K562 (cell line): ENCODE results near the gene SLC16A9. TPM values are rescaled to one million over a fixed set of nuclear protein-coding genes. Genes with fewer than 3 reads are reported as not detected.

Experiments used
- HEY1 ChIP-seq: fragments of 250-450 bp; sonication (Bioruptor Pico); IDR thresholded peaks from 2 replicates; pipeline ENCODE4 v1.5.0; 2020; ENCODE audit warnings: mild to moderate bottlenecking, moderate library complexity, borderline replicate concordance
- TAF7 ChIP-seq: fragments of 450-650 bp; IDR thresholded peaks from 2 replicates; pipeline ENCODE4 v1.6.1; 2016; ENCODE audit warnings: missing genetic modification characterization, missing compliant biosample characterization
- polyA plus RNA-seq, 8 experiments: library from polyadenylated mRNA; depleted of rRNA in 4 of 8; stranded (reverse) in 5 of 8; unstranded in 3 of 8; fragments of >200 nt; fragmentation: Nextera tagmentation in 2 of 8; fragmentation: Illumina TruSeq in 1 of 8; extraction: Ambion mirVana in 2 of 8; extraction: Trizol in 1 of 8; gene quantifications; 2 replicates each; pipeline versions ENCODE4 v1.2.1 to v1.2.3, GENCODE V29; 2011 to 2014; ENCODE audit warnings: inconsistent platforms in 1 of 8, missing spikeins in 1 of 8
- total RNA-seq, 7 experiments: library from RNA; depleted of rRNA in 6 of 7; stranded (reverse); fragments of >200 nt in 6 of 7; fragmentation: Illumina TruSeq in 2 of 7; extraction: Trizol in 2 of 7; gene quantifications; 2 replicates each; pipeline versions ENCODE4 v1.2.1 to v1.2.3, GENCODE V29; 2011 to 2021; ENCODE audit warnings: low replicate concordance in 1 of 7
- TF ChIP-seq, protein P1 (sequence below): fragments of 450-650 bp; IDR thresholded peaks from 2 replicates; pipeline ENCODE4 v1.6.1; 2017; ENCODE audit warnings: antibody characterized with exemption, mild to moderate bottlenecking
- TF ChIP-seq, protein P2 (sequence below): fragments of 250-450 bp; sonication (Bioruptor Pico); IDR thresholded peaks from 2 replicates; pipeline ENCODE4 v1.5.0; 2021; ENCODE audit warnings: mild to moderate bottlenecking, moderate library complexity
- TF ChIP-seq, protein P3 (sequence below): fragments of 250-450 bp; sonication (Bioruptor Pico); IDR thresholded peaks from 2 replicates; pipeline ENCODE4 v1.8.0; 2022; ENCODE audit warnings: inconsistent platforms
- TF ChIP-seq, protein P4 (sequence below), 2 experiments: fragments of 150-350 bp in 1 of 2; IDR thresholded peaks; 2 replicates each; pipeline ENCODE4 v1.6.1; 2012 to 2016; ENCODE audit warnings: low read depth in 2 of 2, low read length in 2 of 2, mild to moderate bottlenecking in 1 of 2, moderate library complexity in 1 of 2

The SLC16A9 gene
- total and polyA plus RNA-seq, 9 of the 15 experiments (the other 6 are each of a cell fraction or from before 2014, with no cell fraction given): 0.90 to 6.4 (median 2.1) TPM

DNA sequence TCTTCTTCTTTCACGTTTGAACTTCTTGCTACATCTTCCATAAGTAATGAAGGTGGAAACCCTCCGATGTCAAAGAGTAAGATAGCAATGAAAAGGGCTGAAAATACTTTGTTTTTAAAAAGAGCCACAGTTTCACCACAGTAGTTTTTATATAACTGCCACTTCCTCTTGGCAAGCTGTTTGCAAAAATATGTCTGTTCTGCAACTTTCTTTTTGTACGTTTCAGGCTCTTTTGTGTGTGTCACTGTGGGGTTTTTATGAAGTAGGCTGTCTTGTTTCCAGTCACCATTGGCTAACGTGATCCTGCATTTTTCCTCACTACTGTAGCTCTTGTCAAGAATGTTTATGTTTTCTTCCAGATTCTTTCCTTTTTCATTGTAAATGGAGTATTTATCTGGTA lies 55.6 kb downstream of the SLC16A9 start (continued):
- TF ChIP-seq, protein P1, sequence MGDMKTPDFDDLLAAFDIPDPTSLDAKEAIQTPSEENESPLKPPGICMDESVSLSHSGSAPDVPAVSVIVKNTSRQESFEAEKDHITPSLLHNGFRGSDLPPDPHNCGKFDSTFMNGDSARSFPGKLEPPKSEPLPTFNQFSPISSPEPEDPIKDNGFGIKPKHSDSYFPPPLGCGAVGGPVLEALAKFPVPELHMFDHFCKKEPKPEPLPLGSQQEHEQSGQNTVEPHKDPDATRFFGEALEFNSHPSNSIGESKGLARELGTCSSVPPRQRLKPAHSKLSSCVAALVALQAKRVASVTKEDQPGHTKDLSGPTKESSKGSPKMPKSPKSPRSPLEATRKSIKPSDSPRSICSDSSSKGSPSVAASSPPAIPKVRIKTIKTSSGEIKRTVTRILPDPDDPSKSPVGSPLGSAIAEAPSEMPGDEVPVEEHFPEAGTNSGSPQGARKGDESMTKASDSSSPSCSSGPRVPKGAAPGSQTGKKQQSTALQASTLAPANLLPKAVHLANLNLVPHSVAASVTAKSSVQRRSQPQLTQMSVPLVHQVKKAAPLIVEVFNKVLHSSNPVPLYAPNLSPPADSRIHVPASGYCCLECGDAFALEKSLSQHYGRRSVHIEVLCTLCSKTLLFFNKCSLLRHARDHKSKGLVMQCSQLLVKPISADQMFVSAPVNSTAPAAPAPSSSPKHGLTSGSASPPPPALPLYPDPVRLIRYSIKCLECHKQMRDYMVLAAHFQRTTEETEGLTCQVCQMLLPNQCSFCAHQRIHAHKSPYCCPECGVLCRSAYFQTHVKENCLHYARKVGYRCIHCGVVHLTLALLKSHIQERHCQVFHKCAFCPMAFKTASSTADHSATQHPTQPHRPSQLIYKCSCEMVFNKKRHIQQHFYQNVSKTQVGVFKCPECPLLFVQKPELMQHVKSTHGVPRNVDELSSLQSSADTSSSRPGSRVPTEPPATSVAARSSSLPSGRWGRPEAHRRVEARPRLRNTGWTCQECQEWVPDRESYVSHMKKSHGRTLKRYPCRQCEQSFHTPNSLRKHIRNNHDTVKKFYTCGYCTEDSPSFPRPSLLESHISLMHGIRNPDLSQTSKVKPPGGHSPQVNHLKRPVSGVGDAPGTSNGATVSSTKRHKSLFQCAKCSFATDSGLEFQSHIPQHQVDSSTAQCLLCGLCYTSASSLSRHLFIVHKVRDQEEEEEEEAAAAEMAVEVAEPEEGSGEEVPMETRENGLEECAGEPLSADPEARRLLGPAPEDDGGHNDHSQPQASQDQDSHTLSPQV: no peak
- TF ChIP-seq, protein P2, sequence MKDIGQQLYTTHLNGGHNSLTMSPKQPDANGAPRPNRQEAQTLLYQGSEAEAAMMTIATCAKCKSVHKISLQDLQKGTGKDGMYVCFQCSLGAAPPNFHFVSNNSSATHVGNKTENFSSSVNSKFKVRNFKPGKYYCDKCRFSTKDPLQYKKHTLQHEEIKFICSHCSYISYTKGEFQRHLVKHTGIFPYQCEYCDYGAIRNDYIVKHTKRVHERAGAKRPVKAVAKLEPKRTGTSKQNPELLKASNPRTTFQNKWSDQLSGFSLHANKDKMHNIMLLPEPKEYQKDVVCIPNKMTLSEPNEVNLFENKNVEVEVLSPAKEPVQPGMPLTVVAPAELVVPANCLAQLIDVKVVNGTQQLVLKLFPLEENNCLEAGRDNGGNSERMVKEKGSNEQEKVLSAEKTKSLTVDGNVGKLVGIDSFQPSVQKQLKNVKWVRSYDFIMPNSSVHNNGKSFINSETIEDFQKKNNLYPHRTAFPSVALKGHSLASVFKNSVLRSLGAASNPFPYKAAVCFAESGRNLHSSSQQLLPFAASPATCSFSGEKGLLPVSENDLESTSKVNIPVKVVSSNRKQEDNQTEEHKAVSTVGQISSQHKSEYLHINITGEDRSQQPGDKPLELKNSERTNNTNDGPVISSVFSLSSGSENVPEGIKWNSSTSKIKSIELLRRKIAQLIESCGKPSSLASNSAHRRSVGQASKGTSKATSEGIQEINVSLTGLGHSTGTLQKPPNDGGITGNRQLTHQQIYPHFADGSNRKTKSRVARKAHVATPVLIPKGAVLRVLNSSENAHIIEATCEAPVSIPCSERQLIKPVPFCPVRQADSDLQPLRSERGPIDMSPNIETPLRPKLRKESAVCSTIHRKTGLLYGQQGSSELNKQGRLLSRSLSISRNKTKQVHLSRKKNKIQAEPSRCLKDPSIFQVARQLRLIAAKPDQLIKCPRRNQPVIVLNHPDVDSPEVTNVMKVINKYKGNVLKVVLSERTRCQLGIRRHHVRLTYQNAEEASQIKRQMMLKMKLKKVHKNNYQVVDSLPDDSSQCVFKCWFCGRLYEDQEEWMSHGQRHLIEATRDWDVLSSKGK (CRISPR knock-in tag): no peak
- TF ChIP-seq HEY1 (no peak), TAF7 (no peak)
- TF ChIP-seq, protein P3, sequence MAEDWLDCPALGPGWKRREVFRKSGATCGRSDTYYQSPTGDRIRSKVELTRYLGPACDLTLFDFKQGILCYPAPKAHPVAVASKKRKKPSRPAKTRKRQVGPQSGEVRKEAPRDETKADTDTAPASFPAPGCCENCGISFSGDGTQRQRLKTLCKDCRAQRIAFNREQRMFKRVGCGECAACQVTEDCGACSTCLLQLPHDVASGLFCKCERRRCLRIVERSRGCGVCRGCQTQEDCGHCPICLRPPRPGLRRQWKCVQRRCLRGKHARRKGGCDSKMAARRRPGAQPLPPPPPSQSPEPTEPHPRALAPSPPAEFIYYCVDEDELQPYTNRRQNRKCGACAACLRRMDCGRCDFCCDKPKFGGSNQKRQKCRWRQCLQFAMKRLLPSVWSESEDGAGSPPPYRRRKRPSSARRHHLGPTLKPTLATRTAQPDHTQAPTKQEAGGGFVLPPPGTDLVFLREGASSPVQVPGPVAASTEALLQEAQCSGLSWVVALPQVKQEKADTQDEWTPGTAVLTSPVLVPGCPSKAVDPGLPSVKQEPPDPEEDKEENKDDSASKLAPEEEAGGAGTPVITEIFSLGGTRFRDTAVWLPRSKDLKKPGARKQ (CRISPR knock-in tag): no peak
- TF ChIP-seq, protein P4, sequence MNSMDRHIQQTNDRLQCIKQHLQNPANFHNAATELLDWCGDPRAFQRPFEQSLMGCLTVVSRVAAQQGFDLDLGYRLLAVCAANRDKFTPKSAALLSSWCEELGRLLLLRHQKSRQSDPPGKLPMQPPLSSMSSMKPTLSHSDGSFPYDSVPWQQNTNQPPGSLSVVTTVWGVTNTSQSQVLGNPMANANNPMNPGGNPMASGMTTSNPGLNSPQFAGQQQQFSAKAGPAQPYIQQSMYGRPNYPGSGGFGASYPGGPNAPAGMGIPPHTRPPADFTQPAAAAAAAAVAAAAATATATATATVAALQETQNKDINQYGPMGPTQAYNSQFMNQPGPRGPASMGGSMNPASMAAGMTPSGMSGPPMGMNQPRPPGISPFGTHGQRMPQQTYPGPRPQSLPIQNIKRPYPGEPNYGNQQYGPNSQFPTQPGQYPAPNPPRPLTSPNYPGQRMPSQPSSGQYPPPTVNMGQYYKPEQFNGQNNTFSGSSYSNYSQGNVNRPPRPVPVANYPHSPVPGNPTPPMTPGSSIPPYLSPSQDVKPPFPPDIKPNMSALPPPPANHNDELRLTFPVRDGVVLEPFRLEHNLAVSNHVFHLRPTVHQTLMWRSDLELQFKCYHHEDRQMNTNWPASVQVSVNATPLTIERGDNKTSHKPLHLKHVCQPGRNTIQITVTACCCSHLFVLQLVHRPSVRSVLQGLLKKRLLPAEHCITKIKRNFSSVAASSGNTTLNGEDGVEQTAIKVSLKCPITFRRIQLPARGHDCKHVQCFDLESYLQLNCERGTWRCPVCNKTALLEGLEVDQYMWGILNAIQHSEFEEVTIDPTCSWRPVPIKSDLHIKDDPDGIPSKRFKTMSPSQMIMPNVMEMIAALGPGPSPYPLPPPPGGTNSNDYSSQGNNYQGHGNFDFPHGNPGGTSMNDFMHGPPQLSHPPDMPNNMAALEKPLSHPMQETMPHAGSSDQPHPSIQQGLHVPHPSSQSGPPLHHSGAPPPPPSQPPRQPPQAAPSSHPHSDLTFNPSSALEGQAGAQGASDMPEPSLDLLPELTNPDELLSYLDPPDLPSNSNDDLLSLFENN (IDR thresholded peaks at IDR 0.05; ENCODE audit: low read depth in 2 of 2, low read length in 2 of 2): no peak
